ENCODE data around the gene BIRC5. TPM values are rescaled to one million over a fixed set of nuclear protein-coding genes. Genes with fewer than 3 reads are reported as not detected.
A peak's percentile ranks its signal among the peaks of the same experiment; 100 is the strongest.

The BIRC5 gene
- total RNA-seq, 1 donor from 2014 or later: 22.0 TPM

DNA sequence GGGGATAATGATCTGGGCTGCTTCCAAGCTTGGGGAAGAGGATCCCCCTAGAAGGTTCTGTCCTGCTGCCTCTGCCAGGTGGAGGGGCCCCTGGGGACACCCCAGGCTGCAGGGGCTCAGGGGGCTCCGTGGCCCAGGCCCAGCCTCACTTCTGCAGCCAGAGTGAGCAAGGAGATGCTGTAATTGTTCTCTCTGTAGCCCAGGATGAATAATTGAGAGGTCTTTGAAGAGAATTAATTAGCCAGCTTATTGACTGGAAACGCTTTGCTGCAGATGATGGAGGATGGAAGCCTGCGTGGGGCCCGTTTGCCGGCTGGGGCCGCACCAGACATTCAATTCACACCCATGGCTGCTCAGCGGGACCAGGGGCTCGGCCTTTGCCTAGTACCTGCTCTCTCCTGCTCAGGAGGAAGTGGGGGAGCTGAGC is 55.9 kb downstream of the BIRC5 start:
- no peak overlapping the region for H3K27ac Mint-ChIP-seq (ENCODE audit: unreplicated experiment)
- H3K27me3 Mint-ChIP-seq (ENCODE audit: unreplicated experiment): peaks cover 10% of the 10 kb centered on the region
- DNase-seq (ENCODE audit: low spot score): no peak
- TF ChIP-seq, protein P1, sequence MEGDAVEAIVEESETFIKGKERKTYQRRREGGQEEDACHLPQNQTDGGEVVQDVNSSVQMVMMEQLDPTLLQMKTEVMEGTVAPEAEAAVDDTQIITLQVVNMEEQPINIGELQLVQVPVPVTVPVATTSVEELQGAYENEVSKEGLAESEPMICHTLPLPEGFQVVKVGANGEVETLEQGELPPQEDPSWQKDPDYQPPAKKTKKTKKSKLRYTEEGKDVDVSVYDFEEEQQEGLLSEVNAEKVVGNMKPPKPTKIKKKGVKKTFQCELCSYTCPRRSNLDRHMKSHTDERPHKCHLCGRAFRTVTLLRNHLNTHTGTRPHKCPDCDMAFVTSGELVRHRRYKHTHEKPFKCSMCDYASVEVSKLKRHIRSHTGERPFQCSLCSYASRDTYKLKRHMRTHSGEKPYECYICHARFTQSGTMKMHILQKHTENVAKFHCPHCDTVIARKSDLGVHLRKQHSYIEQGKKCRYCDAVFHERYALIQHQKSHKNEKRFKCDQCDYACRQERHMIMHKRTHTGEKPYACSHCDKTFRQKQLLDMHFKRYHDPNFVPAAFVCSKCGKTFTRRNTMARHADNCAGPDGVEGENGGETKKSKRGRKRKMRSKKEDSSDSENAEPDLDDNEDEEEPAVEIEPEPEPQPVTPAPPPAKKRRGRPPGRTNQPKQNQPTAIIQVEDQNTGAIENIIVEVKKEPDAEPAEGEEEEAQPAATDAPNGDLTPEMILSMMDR (IDR thresholded peaks at IDR 0.05; ENCODE audit: unreplicated experiment): no peak
- no peaks in the 10 kb centered on the region for H3K36me3 Mint-ChIP-seq (ENCODE audit: low read depth, unreplicated experiment)
- H3K4me1 Mint-ChIP-seq (ENCODE audit: unreplicated experiment): peaks cover 45% of the 10 kb centered on the region
- no peak overlapping the region for H3K4me3 Mint-ChIP-seq (ENCODE audit: unreplicated experiment)
- H3K9me3 Mint-ChIP-seq (ENCODE audit: unreplicated experiment): no peaks in the 10 kb centered on the region

DNA sequence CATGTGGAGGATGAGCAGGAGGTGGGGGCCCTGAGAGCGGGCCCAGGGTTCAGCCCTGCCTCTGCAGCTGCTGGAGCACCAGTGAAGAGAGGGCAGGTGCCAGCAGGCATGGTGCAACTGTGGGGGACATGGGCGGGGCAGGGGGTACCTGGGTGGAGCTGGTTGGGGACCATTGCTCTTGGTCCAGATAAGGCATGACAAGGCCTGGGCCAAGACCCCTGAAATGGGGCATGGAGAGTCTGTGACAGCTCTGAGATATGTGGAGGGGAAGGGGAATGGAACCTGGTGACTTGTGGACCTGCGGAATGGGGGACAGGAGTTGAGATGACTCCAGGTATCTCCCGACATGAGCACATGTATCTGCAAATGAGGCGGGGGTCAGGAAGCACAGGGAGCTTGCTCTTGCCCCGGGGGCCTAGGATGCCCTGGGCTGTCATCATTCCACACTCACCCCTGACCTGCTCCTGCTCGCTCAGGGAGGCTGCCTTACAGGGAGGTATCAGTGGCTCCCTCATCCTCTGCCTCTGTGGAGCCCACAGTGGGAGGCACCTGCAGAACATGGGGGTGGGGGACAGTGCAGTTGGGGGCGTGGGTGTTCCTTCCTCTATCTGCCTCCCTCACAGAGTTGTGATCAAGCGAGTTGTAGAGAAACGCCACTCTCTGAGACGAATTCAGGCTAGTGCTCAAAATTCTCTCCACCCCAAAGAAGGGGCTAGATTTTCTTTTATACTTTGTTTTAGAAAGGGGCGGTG is 57.5 kb downstream of the BIRC5 start:
- H3K4me1 Mint-ChIP-seq (ENCODE audit: unreplicated experiment): peaks cover 42% of the 10 kb centered on the region
- peak overlapping the region; percentile 9 for H3K4me3 Mint-ChIP-seq (ENCODE audit: unreplicated experiment)
- H3K27me3 Mint-ChIP-seq (ENCODE audit: unreplicated experiment): peaks cover 9% of the 10 kb centered on the region
- DNase-seq (ENCODE audit: low spot score): no peak
- TF ChIP-seq, protein P1 (IDR thresholded peaks at IDR 0.05; ENCODE audit: unreplicated experiment): no peak
- H3K27ac Mint-ChIP-seq (ENCODE audit: unreplicated experiment): peak overlapping the region; percentile 57
- no peaks in the 10 kb centered on the region for H3K36me3 Mint-ChIP-seq (ENCODE audit: low read depth, unreplicated experiment)
- H3K9me3 Mint-ChIP-seq (ENCODE audit: unreplicated experiment): no peaks in the 10 kb centered on the region

DNA sequence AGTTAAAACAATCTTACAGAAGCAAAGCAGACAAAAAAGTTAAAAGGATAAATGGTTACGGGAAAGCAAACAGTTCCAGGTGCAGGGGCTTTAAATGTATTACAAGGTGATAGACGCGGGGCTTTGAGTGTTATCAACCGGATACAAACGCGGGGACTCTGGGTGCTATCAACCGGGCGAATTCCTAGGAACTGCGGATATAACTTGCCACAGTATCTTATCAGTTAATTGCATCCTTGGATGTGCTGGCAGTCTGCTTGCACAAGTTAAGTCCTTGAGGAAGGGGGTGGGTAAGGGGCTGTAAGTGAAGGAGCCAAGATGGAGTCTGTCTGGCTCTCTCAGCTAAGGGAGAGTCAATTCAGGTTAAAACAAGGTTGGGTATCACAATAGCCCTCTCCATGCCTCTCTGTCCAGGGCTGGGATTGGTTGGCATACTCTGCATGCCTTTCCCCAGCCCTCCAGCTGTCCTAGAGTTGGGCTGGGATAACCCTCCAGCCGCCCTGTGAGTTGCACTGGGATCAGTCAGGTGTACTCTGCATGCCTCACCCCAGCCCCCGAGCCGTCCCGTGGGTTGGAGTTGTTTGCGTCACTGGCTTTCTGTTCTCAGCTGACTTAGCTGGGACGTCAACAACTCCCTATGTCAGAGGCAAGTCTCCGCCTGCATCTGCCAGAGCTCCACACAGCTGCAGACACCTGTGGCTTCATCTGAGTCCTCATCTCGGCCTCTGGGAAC is 58.3 kb downstream of the BIRC5 start:
- Mint-ChIP-seq H3K4me3 (ENCODE audit: unreplicated experiment) (no peak overlapping the region), H3K4me1 (ENCODE audit: unreplicated experiment) (peaks cover 38% of the 10 kb centered on the region), H3K27ac (ENCODE audit: unreplicated experiment) (peak overlapping the region; percentile 57), H3K27me3 (ENCODE audit: unreplicated experiment) (peaks cover 9% of the 10 kb centered on the region), H3K9me3 (ENCODE audit: unreplicated experiment) (no peaks in the 10 kb centered on the region), H3K36me3 (ENCODE audit: low read depth, unreplicated experiment) (no peaks in the 10 kb centered on the region)
- TF ChIP-seq, protein P1 (IDR thresholded peaks at IDR 0.05; ENCODE audit: unreplicated experiment): no peak
- no peak for DNase-seq (ENCODE audit: low spot score)

DNA sequence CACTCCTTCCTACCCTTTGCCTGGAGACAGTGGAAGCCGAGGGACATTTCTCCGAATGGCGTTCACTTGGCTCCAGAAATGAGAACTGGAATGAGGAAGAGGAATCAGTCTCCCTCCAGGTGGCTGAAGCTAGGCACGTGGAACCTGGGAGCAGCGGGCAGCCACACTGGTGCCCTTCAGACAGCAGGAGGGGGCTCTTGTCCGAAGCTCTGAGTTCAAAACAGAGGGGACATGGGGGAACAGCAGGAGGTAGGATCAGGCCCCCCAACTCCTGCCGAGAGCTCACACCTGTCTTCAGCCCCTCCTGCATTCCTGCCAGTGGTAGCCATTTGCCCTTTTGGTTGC is 58.8 kb downstream of the BIRC5 start:
- peaks cover 9% of the 10 kb centered on the region for H3K27me3 Mint-ChIP-seq (ENCODE audit: unreplicated experiment)
- TF ChIP-seq, protein P1 (IDR thresholded peaks at IDR 0.05; ENCODE audit: unreplicated experiment): no peak

DNA sequence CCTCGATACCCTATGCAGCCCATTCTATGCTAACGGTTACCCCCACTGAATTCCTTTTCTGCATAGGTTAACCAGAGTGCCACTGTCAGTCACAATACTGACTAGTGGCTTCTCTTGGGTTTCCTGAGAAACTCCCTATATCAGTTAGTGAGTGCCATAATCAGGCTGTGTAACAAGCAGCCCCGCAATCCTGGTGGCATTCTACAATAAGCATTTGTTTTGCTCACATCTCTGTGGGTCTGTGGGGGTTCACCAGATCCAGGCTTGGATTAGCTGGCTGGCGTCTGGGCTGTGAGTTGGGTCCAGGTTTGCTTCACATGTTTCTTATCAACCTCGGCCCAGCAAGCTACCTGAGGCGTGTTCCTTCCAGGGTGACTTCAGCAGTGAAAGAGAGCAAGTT is 59.8 kb downstream of the BIRC5 start:
- Mint-ChIP-seq H3K27ac (ENCODE audit: unreplicated experiment) (no peak overlapping the region), H3K4me3 (ENCODE audit: unreplicated experiment) (no peak overlapping the region), H3K9me3 (ENCODE audit: unreplicated experiment) (no peaks in the 10 kb centered on the region), H3K36me3 (ENCODE audit: low read depth, unreplicated experiment) (no peaks in the 10 kb centered on the region), H3K27me3 (ENCODE audit: unreplicated experiment) (peaks cover 9% of the 10 kb centered on the region), H3K4me1 (ENCODE audit: unreplicated experiment) (peaks cover 30% of the 10 kb centered on the region)
- TF ChIP-seq, protein P1 (IDR thresholded peaks at IDR 0.05; ENCODE audit: unreplicated experiment): no peak
- DNase-seq (ENCODE audit: low spot score): no peak

More for the DNA sequence above, 58.8 kb downstream of the BIRC5 start:
- Mint-ChIP-seq H3K36me3 (ENCODE audit: low read depth, unreplicated experiment) (no peaks in the 10 kb centered on the region), H3K27ac (ENCODE audit: unreplicated experiment) (no peak overlapping the region), H3K4me3 (ENCODE audit: unreplicated experiment) (no peak overlapping the region), H3K4me1 (ENCODE audit: unreplicated experiment) (peaks cover 36% of the 10 kb centered on the region), H3K9me3 (ENCODE audit: unreplicated experiment) (no peaks in the 10 kb centered on the region)
- no peak for DNase-seq (ENCODE audit: low spot score)

All from endothelial cell (in vitro differentiated cells).